ENCODE data around the gene RPL22.

Gene RPL22

GRCh38 chr1:6145396-6145750 is 54.0 kb downstream of the RPL22 start:
- H3K36me3 Mint-ChIP-seq, result no peaks in the 10 kb centered on the region
- H3K4me1 Mint-ChIP-seq, result peaks cover 11% of the 10 kb centered on the region
- H3K9me3 Mint-ChIP-seq, result no peaks in the 10 kb centered on the region
- ATAC-seq, result no peak
- DNase-seq (ENCODE audit: low spot score in 2 of 2), result no peak
- H3K4me3 Mint-ChIP-seq, result no peak overlapping the region
- no peak overlapping the region for H3K27ac Mint-ChIP-seq

DNA sequence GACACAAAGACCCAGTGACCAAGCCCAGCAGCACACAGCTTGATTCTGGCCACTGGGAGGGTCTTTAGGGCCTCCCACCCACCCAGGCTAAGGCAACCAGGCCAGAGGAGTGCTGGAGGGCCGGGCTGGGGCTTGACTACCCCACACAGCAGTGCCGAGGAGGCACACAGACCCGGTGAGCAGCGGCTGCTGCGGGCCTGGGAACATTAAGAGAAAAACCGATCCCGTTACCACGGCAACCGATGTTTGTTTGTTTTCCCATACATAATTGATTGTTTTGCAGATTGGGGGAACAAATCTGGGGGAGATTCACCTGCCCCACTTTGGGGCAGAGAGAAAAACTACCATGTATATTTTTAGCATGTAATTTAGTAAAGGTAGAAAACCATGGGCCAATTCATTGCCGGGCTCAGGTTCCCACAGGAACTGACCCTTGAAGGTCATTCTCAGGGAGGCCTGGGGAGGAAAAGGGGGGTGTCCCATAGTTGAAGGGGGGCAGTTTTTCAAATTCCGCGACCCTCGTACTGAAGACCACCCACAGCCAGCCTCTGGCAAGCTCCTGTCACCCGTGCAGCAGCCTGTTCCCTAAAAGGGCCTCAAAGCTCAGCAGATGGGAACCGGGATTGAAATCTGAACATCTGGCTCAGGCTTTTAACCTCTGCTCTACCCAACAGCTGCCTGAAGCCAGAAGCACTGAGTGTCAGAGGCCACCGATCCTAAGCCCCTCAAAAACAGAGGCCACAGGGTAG is 54.6 kb downstream of the RPL22 start:
- no peak for ATAC-seq
- H3K4me3 Mint-ChIP-seq, result no peak overlapping the region
- DNase-seq (ENCODE audit: low spot score in 2 of 2), result no peak
- peaks cover 11% of the 10 kb centered on the region for H3K4me1 Mint-ChIP-seq
- no peaks in the 10 kb centered on the region for H3K36me3 Mint-ChIP-seq
- no peak overlapping the region for H3K27ac Mint-ChIP-seq
- H3K9me3 Mint-ChIP-seq, result no peaks in the 10 kb centered on the region

GRCh38 chr1:6144175-6144574 is 55.2 kb downstream of the RPL22 start:
- DNase-seq (ENCODE audit: low spot score in 2 of 2) (no peak), ATAC-seq (no peak)
- H3K4me3 Mint-ChIP-seq, result no peak overlapping the region

DNA sequence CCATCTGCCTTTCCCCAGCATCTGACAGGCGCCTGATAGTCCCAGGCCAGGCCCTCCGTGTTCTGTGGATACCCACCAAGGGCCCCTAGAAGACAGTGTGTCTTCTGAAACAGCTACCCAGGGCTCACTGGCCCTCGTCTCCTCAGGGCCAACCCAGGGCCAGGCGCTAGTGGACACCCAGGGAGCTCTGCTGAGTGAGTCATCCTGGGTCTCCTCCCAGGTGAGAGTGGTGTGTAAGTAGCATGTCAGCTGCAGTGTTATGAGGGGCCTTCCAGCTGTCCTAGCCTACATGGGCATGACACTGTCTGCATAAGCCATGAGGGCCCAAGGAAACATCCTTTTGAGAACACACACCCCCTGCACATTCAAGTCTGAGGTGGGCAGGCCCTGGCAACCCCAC is 56.0 kb downstream of the RPL22 start:
- no peaks in the 10 kb centered on the region for H3K9me3 Mint-ChIP-seq
- no peak for ATAC-seq
- no peak overlapping the region for H3K27ac Mint-ChIP-seq
- peaks cover 7% of the 10 kb centered on the region for H3K4me1 Mint-ChIP-seq
- no peaks in the 10 kb centered on the region for H3K36me3 Mint-ChIP-seq
- no peak overlapping the region for H3K4me3 Mint-ChIP-seq
- no peak for DNase-seq (ENCODE audit: low spot score in 2 of 2)

More at GRCh38 chr1:6144175-6144574, 55.2 kb downstream of the RPL22 start:
- no peaks in the 10 kb centered on the region for H3K36me3 Mint-ChIP-seq
- no peaks in the 10 kb centered on the region for H3K9me3 Mint-ChIP-seq
- H3K27ac Mint-ChIP-seq, result no peak overlapping the region
- peaks cover 11% of the 10 kb centered on the region for H3K4me1 Mint-ChIP-seq

DNA sequence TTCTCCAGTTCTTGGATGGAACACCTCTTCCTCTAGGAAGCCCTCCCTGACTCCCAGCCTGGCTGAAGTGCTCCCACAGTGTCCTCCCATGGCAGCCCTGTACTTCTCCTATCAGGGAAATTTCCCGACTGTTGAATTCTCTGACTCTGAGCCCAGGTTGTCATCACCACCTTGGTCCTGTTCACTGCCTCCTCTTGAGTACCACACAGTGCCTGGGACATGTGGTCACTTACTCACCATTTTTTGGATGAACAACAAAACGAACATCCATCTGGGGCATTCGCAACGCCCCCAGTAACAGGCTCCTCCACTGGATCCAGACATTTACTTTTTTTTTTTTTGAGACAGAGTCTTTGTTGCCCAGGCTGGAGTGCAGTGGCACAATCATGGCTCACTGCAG is 56.7 kb downstream of the RPL22 start:
- H3K4me1 Mint-ChIP-seq, result peaks cover under 1% of the 10 kb centered on the region
- no peak overlapping the region for H3K4me3 Mint-ChIP-seq
- ATAC-seq, result no peak
- no peaks in the 10 kb centered on the region for H3K9me3 Mint-ChIP-seq
- DNase-seq (ENCODE audit: low spot score in 2 of 2), result no peak
- no peaks in the 10 kb centered on the region for H3K36me3 Mint-ChIP-seq
- no peak overlapping the region for H3K27ac Mint-ChIP-seq

GRCh38 chr1:6142036-6142621 is 57.3 kb downstream of the RPL22 start:
- Mint-ChIP-seq H3K36me3 (no peaks in the 10 kb centered on the region), H3K27ac (no peak overlapping the region), H3K4me1 (no peaks in the 10 kb centered on the region), H3K9me3 (no peaks in the 10 kb centered on the region), H3K4me3 (no peak overlapping the region)
- DNase-seq (ENCODE audit: low spot score in 2 of 2) (no peak), ATAC-seq (no peak)

- H3K36me3 Mint-ChIP-seq, result no peaks in the 10 kb centered on the region
- no peaks in the 10 kb centered on the region for H3K9me3 Mint-ChIP-seq
- ATAC-seq (peak; percentile 65), DNase-seq (ENCODE audit: low spot score in 2 of 2) (no peak)
- H3K4me1 Mint-ChIP-seq, result no peaks in the 10 kb centered on the region
- H3K4me3 Mint-ChIP-seq, result no peak overlapping the region
- H3K27ac Mint-ChIP-seq, result no peak overlapping the region
These were observed 57.8 kb downstream of the RPL22 start for GRCh38 chr1:6141592-6141991.

DNA sequence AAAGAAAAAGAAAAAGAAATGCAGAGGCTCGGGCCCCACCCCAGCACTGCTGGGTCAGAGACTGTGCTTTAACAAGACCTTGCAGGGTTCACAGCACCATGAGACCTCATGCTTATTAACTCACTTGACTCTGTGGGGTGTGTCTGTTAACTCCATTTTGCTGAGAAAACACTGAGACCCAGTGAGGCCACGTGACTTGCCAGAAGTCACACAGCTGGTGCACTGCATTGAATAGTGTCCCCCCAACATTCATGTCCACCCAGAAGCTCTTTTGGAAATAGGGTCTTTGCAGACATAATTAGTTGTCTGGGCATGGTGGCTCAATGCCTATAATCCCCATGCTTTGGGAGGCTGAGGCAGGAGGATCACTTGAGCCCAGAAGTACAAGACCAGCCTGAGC is 59.0 kb downstream of the RPL22 start:
- Mint-ChIP-seq H3K27ac (no peak overlapping the region), H3K4me1 (no peaks in the 10 kb centered on the region), H3K9me3 (no peaks in the 10 kb centered on the region), H3K4me3 (no peak overlapping the region), H3K36me3 (no peaks in the 10 kb centered on the region)
- ATAC-seq, result no peak
- no peak for DNase-seq (ENCODE audit: low spot score in 2 of 2)

GRCh38 chr1:6137758-6138157 is 61.6 kb downstream of the RPL22 start:
- Mint-ChIP-seq H3K9me3 (no peaks in the 10 kb centered on the region), H3K27ac (no peak overlapping the region), H3K36me3 (no peaks in the 10 kb centered on the region), H3K4me1 (no peaks in the 10 kb centered on the region), H3K4me3 (no peak overlapping the region)
- ATAC-seq (no peak), DNase-seq (ENCODE audit: low spot score in 2 of 2) (no peak)

GRCh38 chr1:6136516-6137220 is 62.7 kb downstream of the RPL22 start:
- Mint-ChIP-seq H3K9me3 (peaks cover 3% of the 10 kb centered on the region), H3K4me1 (no peaks in the 10 kb centered on the region), H3K27ac (no peak overlapping the region), H3K4me3 (no peak overlapping the region), H3K36me3 (no peaks in the 10 kb centered on the region)
- ATAC-seq, result no peak
- DNase-seq (ENCODE audit: low spot score in 2 of 2), result no peak
